HG03565 (cell line): ENCODE measurements around the gene EGLN1.

Source experiments
- ATAC-seq: cut with Tn5 transposase; IDR thresholded peaks from one replicate; pipeline ENCODE4 v1.9.1; 2021; ENCODE audit warnings: mild to moderate bottlenecking, moderate library complexity; ENCODE audit not compliant: unreplicated experiment

The EGLN1 gene

GRCh38 chr1:231334952-231335351 is 87.1 kb downstream of the EGLN1 start:
- ATAC-seq = no peak

- ATAC-seq = no peak
These were observed 87.9 kb downstream of the EGLN1 start for GRCh38 chr1:231334079-231334666.

GRCh38 chr1:231332761-231333160 is 89.3 kb downstream of the EGLN1 start:
- ATAC-seq = no peak

- no peak for ATAC-seq
These were observed 92.6 kb downstream of the EGLN1 start for GRCh38 chr1:231329483-231329882.

GRCh38 chr1:231327617-231328016 is 94.5 kb downstream of the EGLN1 start:
- ATAC-seq = no peak

GRCh38 chr1:231326248-231326647 is 95.8 kb downstream of the EGLN1 start:
- no peak for ATAC-seq

GRCh38 chr1:231324660-231325059 is 97.4 kb downstream of the EGLN1 start:
- no peak for ATAC-seq

- ATAC-seq = no peak
These were observed 99.1 kb downstream of the EGLN1 start for GRCh38 chr1:231322880-231323530.

GRCh38 chr1:231319080-231319479 is 103.0 kb downstream of the EGLN1 start:
- ATAC-seq = no peak

GRCh38 chr1:231318568-231318967 is 103.5 kb downstream of the EGLN1 start:
- ATAC-seq = no peak

- no peak for ATAC-seq
These were observed 104.1 kb downstream of the EGLN1 start for GRCh38 chr1:231318015-231318355.

GRCh38 chr1:231317306-231318014 is 104.6 kb downstream of the EGLN1 start:
- no peak for ATAC-seq

GRCh38 chr1:231315887-231316286 is 106.2 kb downstream of the EGLN1 start:
- no peak for ATAC-seq
